Lung (tissue), 12 donors: ENCODE measurements around the gene PLA2G2F. TPM values are rescaled to one million over a fixed set of nuclear protein-coding genes. Genes with fewer than 3 reads are reported as not detected.

Source experiments
- ATAC-seq: fragments of 200-7000 bp; cut with Tn5 transposase; one replicate; pipeline ENCODE4 v1.9.1; 2020; ENCODE audit warnings: moderate number of reproducible peaks; ENCODE audit not compliant: insufficient read depth, low FRiP score
- DNase-seq, 3 donors: peaks; one replicate each; pipeline ENCODE4 v3.0.0-alpha.2; 2013 to 2017
- H3K27ac ChIP-seq, 2 donors: one replicate each; pipeline ENCODE4 v1.5.1; 2013; ENCODE audit warnings: mild to moderate bottlenecking in 2 of 2, moderate library complexity in 2 of 2, control low read depth in 1 of 2, inconsistent platforms in 1 of 2, low read depth in 1 of 2, low read length in 1 of 2
- H3K27me3 ChIP-seq, 3 donors: one replicate each; pipeline ENCODE4 v1.5.1; 2013; ENCODE audit warnings: low read length in 2 of 3; ENCODE audit not compliant: control insufficient read depth in 3 of 3, insufficient read depth in 3 of 3
- H3K36me3 ChIP-seq, 4 donors: one replicate each; pipeline ENCODE4 v1.5.1; 2013; ENCODE audit warnings: low read length in 4 of 4, mild to moderate bottlenecking in 1 of 4, moderate library complexity in 1 of 4; ENCODE audit not compliant: control insufficient read depth in 4 of 4, insufficient read depth in 4 of 4
- H3K4me1 ChIP-seq, 5 donors: one replicate each; pipeline ENCODE4 v1.5.1; 2013; ENCODE audit warnings: low read length in 5 of 5, mild to moderate bottlenecking in 2 of 5, moderate library complexity in 1 of 5; ENCODE audit not compliant: control insufficient read depth in 5 of 5, insufficient read depth in 5 of 5
- H3K4me3 ChIP-seq: one replicate; pipeline ENCODE4 v1.5.1; 2013; ENCODE audit warnings: mild to moderate bottlenecking, control low read depth, moderate library complexity
- H3K9ac ChIP-seq, 2 donors: one replicate each; pipeline ENCODE4 v1.5.1; 2013; ENCODE audit warnings: low read length in 2 of 2, control low read depth in 1 of 2; ENCODE audit not compliant: insufficient read depth in 1 of 2
- H3K9me3 ChIP-seq, 4 donors: one replicate each; pipeline ENCODE4 v1.5.1; 2013; ENCODE audit warnings: low read length in 3 of 4, mild to moderate bottlenecking in 1 of 4, moderate library complexity in 1 of 4; ENCODE audit not compliant: control insufficient read depth in 4 of 4, insufficient read depth in 3 of 4
- CTCF ChIP-seq: IDR thresholded peaks from 2 replicates; pipeline ENCODE4 v1.5.1; 2012; ENCODE audit warnings: mild to moderate bottlenecking; ENCODE audit errors: control extremely low read depth, extremely low read depth
- WGBS, 2 donors: extraction: QIAGEN DNeasy Blood & Tissue Kit; methylation state at CpG; one replicate each; pipeline ENCODE4 v1.1.7; 2013; 5-methylcytosine and 5-hydroxymethylcytosine counted together
- polyA plus RNA-seq, 2 donors: library from polyadenylated mRNA; stranded (reverse); fragments of 200-250 nt; gene quantifications; one replicate each; pipeline ENCODE4 v1.2.1, GENCODE V29; 2013
- total RNA-seq, 2 donors: library from RNA; depleted of rRNA in 1 of 2; stranded (reverse); fragments of >200 nt in 1 of 2; gene quantifications; one replicate each; pipeline ENCODE4 v1.2.1, GENCODE V29; 2014 to 2021
- donor health status: control.
- donor health status: control.
- donor health status: Bipolar disorder and iron deficiency.
- donor health status: healthy.
- donor health status: DM: yes; HTN: yes; CAD: no.

Gene PLA2G2F
- total and polyA plus RNA-seq, 4 donors = not detected

GRCh38 chr1:20100632-20101355 lies 38.3 kb upstream of the PLA2G2F start:
- peaks cover 0 to 25% (median 0%) of the 10 kb centered on the region in 5 donors for H3K4me1 ChIP-seq
- 35 to 41% methylated on average over 14 of the region's 14 CpGs for WGBS, 2 donors
- peak; percentile 47 for TF ChIP-seq CTCF
- no peaks in the 10 kb centered on the region for H3K9me3 ChIP-seq
- ATAC-seq (peak; percentile 68), DNase-seq (peak; percentile 52 to 70 (median 64))
- no peaks in the 10 kb centered on the region for H3K27me3 ChIP-seq
- H3K4me3 ChIP-seq = no peak overlapping the region
- no peaks in the 10 kb centered on the region for H3K36me3 ChIP-seq
- no peak overlapping the region for H3K9ac ChIP-seq
- no peak overlapping the region for H3K27ac ChIP-seq

DNA sequence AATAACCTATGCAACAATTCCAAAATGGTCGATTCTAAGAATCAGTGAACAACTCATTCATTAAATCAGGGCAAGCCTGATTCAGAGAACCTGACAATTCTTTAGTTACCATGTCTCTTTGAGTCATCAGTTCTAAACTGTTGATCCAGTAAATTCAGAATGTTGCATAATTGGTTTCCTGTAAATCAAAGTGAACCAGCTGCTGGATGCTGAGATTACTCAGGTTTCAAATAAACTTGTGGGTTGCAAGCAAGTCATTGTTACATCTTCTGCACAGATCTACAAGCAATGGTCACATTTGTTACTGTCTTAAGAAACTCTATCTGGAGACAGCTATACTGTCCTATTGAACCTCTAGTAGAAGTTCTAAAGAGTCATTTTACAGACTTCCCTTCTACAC lies 36.2 kb upstream of the PLA2G2F start:
- peak in 2 of 3 donors; percentile 24 to 65 for DNase-seq

GRCh38 chr1:20105856-20106255 lies 33.3 kb upstream of the PLA2G2F start:
- H3K4me3 ChIP-seq = no peak overlapping the region
- WGBS, 2 donors = 42 to 71% methylated on average over 1 of the region's 1 CpG
- H3K27ac ChIP-seq = no peak overlapping the region
- no peak for ATAC-seq
- no peak overlapping the region for H3K9ac ChIP-seq
- DNase-seq = peak in 1 of 3 donors; percentile 12
- H3K4me1 ChIP-seq = peaks cover 0 to 24% (median 0%) of the 10 kb centered on the region in 5 donors
- TF ChIP-seq CTCF = no peak
- H3K9me3 ChIP-seq = no peaks in the 10 kb centered on the region
- no peaks in the 10 kb centered on the region for H3K36me3 ChIP-seq
- H3K27me3 ChIP-seq = peaks cover 0 to 4% (median 0%) of the 10 kb centered on the region in 3 donors

More for the DNA sequence above, 36.2 kb upstream of the PLA2G2F start:
- H3K4me3 ChIP-seq = no peak overlapping the region
- 66 to 86% methylated on average over 1 of the region's 1 CpG for WGBS, 2 donors
- peaks cover 0 to 4% (median 0%) of the 10 kb centered on the region in 3 donors for H3K27me3 ChIP-seq
- H3K9me3 ChIP-seq = no peaks in the 10 kb centered on the region
- ATAC-seq = peak; percentile 27
- peaks cover 0 to 25% (median 0%) of the 10 kb centered on the region in 5 donors for H3K4me1 ChIP-seq
- H3K27ac ChIP-seq = no peak overlapping the region
- H3K36me3 ChIP-seq = no peaks in the 10 kb centered on the region
- H3K9ac ChIP-seq = no peak overlapping the region
- no peak for TF ChIP-seq CTCF
